Activated CD8-positive, alpha-beta memory T cell treated with anti-CD3 and anti-CD28 coated beads for 4 hours (primary cell): ENCODE measurements around the gene GSS.

Experiments used
- DNase-seq, 2 donors: peaks; one replicate each; pipeline ENCODE4 v3.0.0-alpha.2; 2020; ENCODE audit warnings: low read depth in 2 of 2

Gene GSS

GRCh38 chr20:34955231-34956040 lies at the start of gene GSS, which contains the start of gene MYH7B:
GSS (minus strand) TSS chr20:34955806; CDS start chr20:34951852, 3,954 bp downstream.
MYH7B (plus strand) TSS chr20:34955868; CDS start chr20:34978006, 22,138 bp downstream.
- DNase-seq = peak; percentile 90 to 94

- no peak for DNase-seq
Observed at GRCh38 chr20:35004749-35005462, 49.3 kb upstream of the GSS start.

- no peak for DNase-seq
Observed at GRCh38 chr20:35004051-35004725, 48.6 kb upstream of the GSS start.

GRCh38 chr20:35003211-35004031 lies 47.8 kb upstream of the GSS start:
- no peak for DNase-seq

GRCh38 chr20:35002426-35003210 lies 47.0 kb upstream of the GSS start:
- no peak for DNase-seq

- DNase-seq = no peak
Observed at GRCh38 chr20:35001596-35002362, 46.2 kb upstream of the GSS start.

- no peak for DNase-seq
Observed at GRCh38 chr20:35000922-35001595, 45.5 kb upstream of the GSS start.

GRCh38 chr20:35000311-35000921 lies 44.8 kb upstream of the GSS start:
- no peak for DNase-seq

- no peak for DNase-seq
Observed at GRCh38 chr20:34999782-35000181, 44.2 kb upstream of the GSS start.

GRCh38 chr20:34999021-34999451 lies 43.4 kb upstream of the GSS start:
- no peak for DNase-seq

GRCh38 chr20:34998331-34998950 lies 42.8 kb upstream of the GSS start:
- no peak for DNase-seq

GRCh38 chr20:34997774-34998173 lies 42.2 kb upstream of the GSS start:
- no peak for DNase-seq

- DNase-seq = no peak
Observed at GRCh38 chr20:34997131-34997561, 41.5 kb upstream of the GSS start.

- DNase-seq = no peak
Observed at GRCh38 chr20:34996243-34997028, 40.8 kb upstream of the GSS start.

GRCh38 chr20:34995696-34996095 lies 40.1 kb upstream of the GSS start:
- no peak for DNase-seq

- DNase-seq = no peak
Observed at GRCh38 chr20:34995192-34995591, 39.6 kb upstream of the GSS start.

- no peak for DNase-seq
Observed at GRCh38 chr20:34994509-34995131, 39.0 kb upstream of the GSS start.
